Right lobe of liver (tissue), 6 donors: ENCODE results near the gene PRRX2. TPM values are rescaled to one million over a fixed set of nuclear protein-coding genes. Genes with fewer than 3 reads are reported as not detected.

Source experiments
- ATAC-seq, 4 donors: fragments of 200-7000 bp; cut with Tn5 transposase; one replicate each; pipeline ENCODE4 v1.9.1; 2020; ENCODE audit warnings: mild to moderate bottlenecking in 4 of 4, moderate library complexity in 4 of 4
- DNase-seq, 3 donors: peaks; one replicate each; pipeline ENCODE4 v3.0.0-alpha.2; 2020
- H3K27ac ChIP-seq, 3 donors: fragments of 200-600 bp; one replicate each; pipeline ENCODE4 v1.8.0; 2022
- H3K27me3 ChIP-seq, 2 donors: fragments of 200-600 bp; one replicate each; pipeline ENCODE4 v1.8.0; 2022
- H3K36me3 ChIP-seq, 4 donors: fragments of 200-600 bp; sonication (generic) in 1 of 4; one replicate each; pipeline versions ENCODE4 v1.5.1 to v1.8.0; 2017 to 2022; ENCODE audit warnings: control low read depth in 1 of 4
- H3K4me1 ChIP-seq, 4 donors: fragments of 200-600 bp; sonication (generic) in 1 of 4; one replicate each; pipeline versions ENCODE4 v1.5.1 to v1.8.0; 2017 to 2022; ENCODE audit warnings: control low read depth in 1 of 4
- H3K4me3 ChIP-seq, 3 donors: fragments of 200-600 bp; one replicate each; pipeline ENCODE4 v1.8.0; 2022
- H3K9me3 ChIP-seq, 4 donors: fragments of 200-600 bp; sonication (generic) in 1 of 4; one replicate each; pipeline versions ENCODE4 v1.5.1 to v1.8.0; 2017 to 2022; ENCODE audit warnings: control low read depth in 1 of 4
- POLR2A ChIP-seq: fragments of 450-650 bp; IDR thresholded peaks from one replicate; pipeline ENCODE4 v1.6.1; 2017; ENCODE audit warnings: antibody characterized with exemption, mild to moderate bottlenecking
- WGBS: methylation state at CpG from one replicate; pipeline ENCODE4 v1.1.6; 2018; ENCODE audit warnings: low coverage, low lambda C conversion rate; ENCODE audit not compliant: insufficient coverage; ENCODE audit errors: missing lambda C conversion rate; 5-methylcytosine and 5-hydroxymethylcytosine counted together
- intact Hi-C, 2 donors: fragments of 100-400 bp; cut with DNase I; formaldehyde crosslinking; loops; one replicate each; pipeline versions ENCODE4 v1.11.2 to v1.14.1; 2022
- total RNA-seq, 6 experiments: library from RNA; depleted of rRNA in 2 of 6; stranded (reverse); fragments of >200 nt in 2 of 6; fragmentation: NEBNext Ultra II Directional in 3 of 6; extraction: Animal tissue kit (Norgen Biotek cat#: 25700) in 3 of 6; gene quantifications; one replicate each; pipeline versions ENCODE4 v1.1.0 to v1.2.4, GENCODE V29; 2016 to 2023
- TF ChIP-seq, protein P1 (sequence below), 4 donors: fragments of 200-600 bp in 3 of 4; fragments of 450-650 bp in 1 of 4; IDR thresholded peaks; one replicate each; pipeline versions ENCODE4 v1.5.1 to v1.8.0; 2016 to 2022; ENCODE audit warnings: antibody characterized with exemption in 4 of 4, mild to moderate bottlenecking in 2 of 4
- donor health status: DM: no; HTN: yes; CAD: no.
- donor health status: DM: no; HTN: no; CAD: no.
- donor health status: DM: no; HTN: no; CAD: no.
- donor health status: DM: no; HTN: yes; CAD: no.
- donor health status: DM: no; HTN: yes; CAD: no.

The PRRX2 gene
- total RNA-seq, 6 experiments from 2014 or later, result not detected

DNA sequence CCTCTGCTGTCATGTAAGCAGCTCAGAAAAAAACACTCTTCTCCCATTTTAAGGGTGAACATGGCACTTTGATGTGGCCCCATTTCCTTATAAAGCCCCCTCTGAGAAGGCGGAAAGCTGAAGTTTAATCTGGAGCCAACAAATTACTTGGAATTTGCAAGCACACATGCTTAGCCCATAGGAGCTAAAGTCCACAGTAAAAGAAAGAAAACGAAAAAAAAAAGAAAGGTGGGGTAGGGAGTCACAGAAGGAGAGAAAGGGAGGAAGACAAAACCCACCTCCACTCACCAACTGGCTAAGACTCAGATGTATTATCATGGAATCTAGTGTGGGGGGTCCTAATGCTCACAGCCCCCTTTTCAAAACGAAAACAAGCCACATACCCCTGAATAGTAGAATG, 30.4 kb downstream of the PRRX2 start:
- H3K9me3 ChIP-seq, result no peaks in the 10 kb centered on the region
- H3K36me3 ChIP-seq, result no peaks in the 10 kb centered on the region
- H3K4me1 ChIP-seq, result peaks cover 0 to 9% (median 0%) of the 10 kb centered on the region in 4 donors
- ATAC-seq (no peak), DNase-seq (no peak)
- intact Hi-C loops, result no loop called here
- TF ChIP-seq, protein P1, sequence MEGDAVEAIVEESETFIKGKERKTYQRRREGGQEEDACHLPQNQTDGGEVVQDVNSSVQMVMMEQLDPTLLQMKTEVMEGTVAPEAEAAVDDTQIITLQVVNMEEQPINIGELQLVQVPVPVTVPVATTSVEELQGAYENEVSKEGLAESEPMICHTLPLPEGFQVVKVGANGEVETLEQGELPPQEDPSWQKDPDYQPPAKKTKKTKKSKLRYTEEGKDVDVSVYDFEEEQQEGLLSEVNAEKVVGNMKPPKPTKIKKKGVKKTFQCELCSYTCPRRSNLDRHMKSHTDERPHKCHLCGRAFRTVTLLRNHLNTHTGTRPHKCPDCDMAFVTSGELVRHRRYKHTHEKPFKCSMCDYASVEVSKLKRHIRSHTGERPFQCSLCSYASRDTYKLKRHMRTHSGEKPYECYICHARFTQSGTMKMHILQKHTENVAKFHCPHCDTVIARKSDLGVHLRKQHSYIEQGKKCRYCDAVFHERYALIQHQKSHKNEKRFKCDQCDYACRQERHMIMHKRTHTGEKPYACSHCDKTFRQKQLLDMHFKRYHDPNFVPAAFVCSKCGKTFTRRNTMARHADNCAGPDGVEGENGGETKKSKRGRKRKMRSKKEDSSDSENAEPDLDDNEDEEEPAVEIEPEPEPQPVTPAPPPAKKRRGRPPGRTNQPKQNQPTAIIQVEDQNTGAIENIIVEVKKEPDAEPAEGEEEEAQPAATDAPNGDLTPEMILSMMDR (IDR thresholded peaks at IDR 0.05), result no peak
- no peak for TF ChIP-seq POLR2A
- 41% methylated on average over 3 of the region's 3 CpGs for WGBS
- H3K27me3 ChIP-seq, result no peaks in the 10 kb centered on the region
- no peak overlapping the region for H3K4me3 ChIP-seq
- no peak overlapping the region for H3K27ac ChIP-seq

DNA sequence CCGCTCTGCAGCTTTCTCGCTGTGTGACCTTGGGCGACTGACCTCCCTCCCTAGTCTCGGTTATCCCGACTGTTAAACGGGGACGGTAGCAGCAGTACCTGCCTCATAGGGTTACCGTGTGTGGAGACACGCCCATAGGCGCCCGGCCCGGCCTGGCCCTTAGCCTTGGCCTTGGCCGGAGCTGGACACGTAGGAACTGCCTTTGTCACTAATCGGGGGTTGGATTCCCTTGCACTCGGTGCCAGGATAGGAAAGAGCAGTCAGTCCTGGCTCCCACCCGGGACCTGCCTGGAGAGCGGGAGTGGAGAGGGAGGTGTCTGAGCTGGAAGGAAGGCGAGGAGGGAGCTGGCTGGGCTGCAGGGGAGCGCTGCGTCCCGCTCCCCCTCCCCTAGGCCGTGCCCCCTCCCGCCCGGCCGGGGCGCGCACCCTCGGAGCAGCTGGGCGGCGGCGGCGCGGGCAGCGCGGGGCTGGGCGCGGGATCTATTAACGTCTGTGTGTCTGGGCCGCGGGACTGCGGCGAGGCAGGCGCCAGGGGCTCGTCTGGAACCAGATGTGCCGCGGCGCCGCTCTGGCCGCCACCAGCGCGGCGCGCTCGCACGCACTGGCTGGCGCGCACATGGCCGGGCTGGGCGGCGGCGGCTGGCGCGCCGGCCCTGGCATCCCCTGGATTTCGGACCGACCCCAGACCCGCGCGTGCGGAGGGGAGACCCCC, 31.7 kb downstream of the PRRX2 start:
- TF ChIP-seq, protein P1 (IDR thresholded peaks at IDR 0.05), result no peak
- intact Hi-C loops, result no loop called here
- no peak for DNase-seq
- H3K4me3 ChIP-seq, result peak overlapping the region in 1 of 3 donors; percentile 31
- no peaks in the 10 kb centered on the region for H3K36me3 ChIP-seq
- WGBS, result 0% methylated on average over 12 of the region's 71 CpGs
- no peaks in the 10 kb centered on the region for H3K27me3 ChIP-seq
- peak in 2 of 4 donors; percentile 22 to 53 for ATAC-seq
- peaks cover 0 to 9% (median 0%) of the 10 kb centered on the region in 4 donors for H3K4me1 ChIP-seq
- no peaks in the 10 kb centered on the region for H3K9me3 ChIP-seq
- no peak overlapping the region for H3K27ac ChIP-seq

DNA sequence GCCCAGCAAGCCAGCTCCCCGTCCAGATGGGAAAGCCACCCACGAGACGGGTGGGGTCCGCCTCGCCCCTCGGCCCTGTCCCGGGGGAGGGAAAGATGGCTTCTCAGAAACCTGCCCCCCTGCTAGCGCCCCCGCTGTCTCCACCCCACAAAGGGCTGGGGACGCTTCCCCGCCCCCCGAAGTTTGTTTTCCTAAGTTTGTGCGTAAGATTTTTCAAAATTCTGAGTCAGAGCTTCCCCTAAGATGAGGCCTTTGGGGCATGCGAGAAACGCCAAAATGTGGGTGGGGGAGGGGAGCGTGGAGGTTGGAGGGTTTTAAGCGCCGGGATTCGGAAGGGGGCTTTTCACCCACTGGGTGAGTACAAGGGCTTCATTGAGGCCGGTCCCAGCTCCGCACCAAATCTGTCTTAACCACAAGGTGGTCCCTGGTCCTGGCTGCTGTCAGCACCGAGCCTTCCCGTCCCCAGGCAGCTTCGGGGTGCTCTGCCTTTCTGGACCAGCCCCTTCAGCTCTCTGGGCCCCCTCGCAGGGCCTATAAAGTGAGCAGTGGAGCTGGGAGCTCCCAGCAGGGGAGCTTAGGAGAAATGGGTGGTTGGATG, 32.3 kb downstream of the PRRX2 start:
- Histone ChIP-seq H3K27ac (no peak overlapping the region), H3K4me1 (peaks cover 0 to 9% (median 0%) of the 10 kb centered on the region in 4 donors), H3K27me3 (no peaks in the 10 kb centered on the region), H3K9me3 (no peaks in the 10 kb centered on the region), H3K4me3 (no peak overlapping the region), H3K36me3 (no peaks in the 10 kb centered on the region)
- ATAC-seq, result no peak
- DNase-seq, result no peak
- WGBS, result 6% methylated on average over 15 of the region's 25 CpGs
- intact Hi-C loops, result no loop called here
- TF ChIP-seq, protein P1 (IDR thresholded peaks at IDR 0.05), result no peak

DNA sequence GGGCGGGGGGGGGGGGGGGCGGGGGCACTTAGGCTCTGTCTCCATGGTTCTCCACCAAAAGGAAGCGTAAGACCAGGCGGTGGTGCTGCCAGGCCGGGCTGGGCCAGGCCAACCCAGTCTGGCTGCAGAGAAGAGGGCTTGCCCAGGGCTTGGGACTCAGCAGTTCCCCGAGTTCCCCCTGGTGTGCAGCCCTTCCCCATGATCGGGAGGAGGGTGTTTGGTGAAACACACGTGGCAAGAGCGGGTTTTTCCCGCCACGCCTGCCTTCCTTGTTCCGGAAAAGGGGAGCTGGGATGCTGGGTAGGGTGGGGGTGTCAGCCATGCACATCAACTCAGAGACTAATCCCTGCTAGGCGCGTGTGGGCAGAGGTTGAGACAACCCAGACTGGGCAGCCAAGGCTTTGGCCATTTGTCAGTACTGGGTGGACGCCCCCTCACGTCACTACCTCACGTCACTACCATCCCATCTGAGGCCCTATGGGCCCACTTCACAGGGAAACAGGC, 32.9 kb downstream of the PRRX2 start:
- WGBS, result 0% methylated on average over 1 of the region's 17 CpGs
- intact Hi-C loops, result no loop called here
- Histone ChIP-seq H3K4me1 (peaks cover 0 to 9% (median 0%) of the 10 kb centered on the region in 4 donors), H3K4me3 (no peak overlapping the region), H3K9me3 (no peaks in the 10 kb centered on the region), H3K36me3 (no peaks in the 10 kb centered on the region), H3K27me3 (no peaks in the 10 kb centered on the region), H3K27ac (no peak overlapping the region)
- TF ChIP-seq, protein P1 (IDR thresholded peaks at IDR 0.05), result no peak
- TF ChIP-seq POLR2A, result no peak
- no peak for ATAC-seq
- DNase-seq, result no peak
